Suprapubic skin (tissue), 4 donors: ENCODE data around the gene ALG12. TPM values are rescaled to one million over a fixed set of nuclear protein-coding genes. Genes with fewer than 3 reads are reported as not detected.
A peak's percentile ranks its signal among the peaks of the same experiment; 100 is the strongest.

Source experiments
- DNase-seq, 2 donors: peaks; one replicate each; pipeline ENCODE4 v3.0.0-alpha.2; 2019; ENCODE audit warnings: low spot score in 2 of 2
- H3K27ac ChIP-seq: fragments of 200-600 bp; sonication (generic); one replicate; pipeline ENCODE4 v1.5.1; 2019
- H3K27me3 ChIP-seq: fragments of 200-600 bp; sonication (generic); one replicate; pipeline ENCODE4 v1.5.1; 2019
- H3K36me3 ChIP-seq: fragments of 200-600 bp; sonication (generic); one replicate; pipeline ENCODE4 v1.5.1; 2019
- H3K4me1 ChIP-seq: fragments of 200-600 bp; sonication (generic); one replicate; pipeline ENCODE4 v1.5.1; 2019
- H3K4me3 ChIP-seq: fragments of 200-600 bp; sonication (generic); one replicate; pipeline ENCODE4 v1.5.1; 2019; ENCODE audit warnings: mild to moderate bottlenecking
- H3K9me3 ChIP-seq: fragments of 200-600 bp; sonication (generic); one replicate; pipeline ENCODE4 v1.5.1; 2019
- CTCF ChIP-seq, 2 donors: fragments of 200-600 bp in 1 of 2; fragments of 450-650 bp in 1 of 2; sonication (generic) in 1 of 2; IDR thresholded peaks; one replicate each; pipeline ENCODE4 v1.5.1; 2016 to 2019; ENCODE audit warnings: antibody characterized with exemption in 2 of 2, mild to moderate bottlenecking in 1 of 2, moderate library complexity in 1 of 2
- EP300 ChIP-seq: sonication (generic); formaldehyde crosslinking; IDR thresholded peaks from one replicate; pipeline ENCODE4 v1.6.1; 2017; ENCODE audit warnings: antibody characterized with exemption
- POLR2A ChIP-seq, 2 donors: fragments of 450-650 bp; IDR thresholded peaks; one replicate each; pipeline ENCODE4 v1.6.1; 2017; ENCODE audit warnings: antibody characterized with exemption in 2 of 2, mild to moderate bottlenecking in 2 of 2, moderate library complexity in 2 of 2
- POLR2AphosphoS5 ChIP-seq, 3 donors: sonication (generic); formaldehyde crosslinking; IDR thresholded peaks; one replicate each; pipeline ENCODE4 v1.6.1; 2017; ENCODE audit warnings: antibody characterized with exemption in 3 of 3
- WGBS: methylation state at CpG from one replicate; pipeline ENCODE4 v1.1.5; 2018; 5-methylcytosine and 5-hydroxymethylcytosine counted together
- total RNA-seq, 4 donors: library from RNA; depleted of rRNA; stranded (reverse); fragments of >200 nt; gene quantifications; one replicate each; pipeline ENCODE4 v1.1.0, GENCODE V29; 2016

ALG12 gene
- total RNA-seq, 4 donors from 2014 or later = 13.2 to 23.8 (median 16.8) TPM

GRCh38 chr22:49920859-49921258 lies 2.6 kb upstream of the ALG12 start:
- WGBS = 80% methylated on average over 1 of the region's 18 CpGs
- no peak for TF ChIP-seq EP300
- TF ChIP-seq CTCF (IDR thresholded peaks at IDR 0.05) = no peak
- no peak for TF ChIP-seq POLR2A (IDR thresholded peaks at IDR 0.05)
- TF ChIP-seq POLR2AphosphoS5 (IDR thresholded peaks at IDR 0.05) = no peak

GRCh38 chr22:49918911-49919881 lies 958 bp upstream of the ALG12 start:
- Histone ChIP-seq H3K27ac (peak overlapping the region; percentile 91), H3K36me3 (peaks cover 17% of the 10 kb centered on the region), H3K9me3 (no peaks in the 10 kb centered on the region), H3K4me1 (peaks cover 24% of the 10 kb centered on the region), H3K27me3 (no peaks in the 10 kb centered on the region), H3K4me3 (peak overlapping the region; percentile 85)
- 57% methylated on average over 24 of the region's 47 CpGs for WGBS
- no peak for DNase-seq
- TF ChIP-seq POLR2A (IDR thresholded peaks at IDR 0.05) (no peak), POLR2AphosphoS5 (IDR thresholded peaks at IDR 0.05) (no peak), EP300 (no peak), CTCF (IDR thresholded peaks at IDR 0.05) (no peak)

More at GRCh38 chr22:49920859-49921258, 2.6 kb upstream of the ALG12 start:
- Histone ChIP-seq H3K4me3 (no peak overlapping the region), H3K27me3 (no peaks in the 10 kb centered on the region), H3K27ac (no peak overlapping the region), H3K36me3 (peaks cover 24% of the 10 kb centered on the region), H3K9me3 (no peaks in the 10 kb centered on the region), H3K4me1 (peaks cover 24% of the 10 kb centered on the region)
- no peak for DNase-seq

DNA sequence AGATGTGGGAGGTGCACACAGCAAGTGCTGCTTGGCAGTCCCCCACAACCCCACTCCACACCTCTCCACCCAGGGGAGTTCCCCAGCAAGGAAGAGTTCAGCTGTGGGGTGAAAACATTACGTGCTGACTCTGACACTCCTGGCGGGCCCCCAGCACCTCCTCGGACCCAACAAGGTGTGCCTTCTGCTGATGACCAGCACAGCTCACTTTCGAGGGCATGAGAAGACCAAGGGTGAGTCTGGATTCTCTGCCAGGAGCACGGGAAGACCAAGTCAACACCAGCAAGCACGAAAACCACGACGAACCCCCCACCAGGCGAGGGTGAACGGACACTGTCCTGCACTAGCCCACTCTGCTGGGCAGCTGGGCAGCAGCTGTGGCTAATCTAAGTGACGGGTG lies 1.4 kb downstream of the ALG12 start:
- DNase-seq = no peak
- Histone ChIP-seq H3K9me3 (no peaks in the 10 kb centered on the region), H3K4me3 (no peak overlapping the region), H3K4me1 (peaks cover 24% of the 10 kb centered on the region), H3K27me3 (no peaks in the 10 kb centered on the region), H3K36me3 (peaks cover 24% of the 10 kb centered on the region), H3K27ac (no peak overlapping the region)
- no peak for TF ChIP-seq EP300
- TF ChIP-seq POLR2AphosphoS5 (IDR thresholded peaks at IDR 0.05) = no peak
- WGBS = 89% methylated on average over 11 of the region's 11 CpGs

GRCh38 chr22:49915610-49916009 lies 2.6 kb downstream of the ALG12 start:
- H3K9me3 ChIP-seq = no peaks in the 10 kb centered on the region
- H3K4me3 ChIP-seq = no peak overlapping the region
- no peaks in the 10 kb centered on the region for H3K27me3 ChIP-seq
- TF ChIP-seq POLR2A (IDR thresholded peaks at IDR 0.05) (no peak), CTCF (IDR thresholded peaks at IDR 0.05) (no peak), POLR2AphosphoS5 (IDR thresholded peaks at IDR 0.05) (no peak), EP300 (no peak)
- H3K4me1 ChIP-seq = peaks cover 24% of the 10 kb centered on the region
- DNase-seq = no peak
- 87% methylated on average over 12 of the region's 12 CpGs for WGBS
- H3K36me3 ChIP-seq = peaks cover 26% of the 10 kb centered on the region
- H3K27ac ChIP-seq = no peak overlapping the region

GRCh38 chr22:49914256-49914655 lies 4.0 kb downstream of the ALG12 start:
- WGBS = 91% methylated on average over 12 of the region's 12 CpGs

More at GRCh38 chr22:49914256-49914655, 4.0 kb downstream of the ALG12 start:
- H3K4me3 ChIP-seq = no peak overlapping the region
- peaks cover 37% of the 10 kb centered on the region for H3K36me3 ChIP-seq
- DNase-seq = no peak
- H3K9me3 ChIP-seq = no peaks in the 10 kb centered on the region
- no peak for TF ChIP-seq CTCF (IDR thresholded peaks at IDR 0.05)
- no peak for TF ChIP-seq POLR2A (IDR thresholded peaks at IDR 0.05)
- TF ChIP-seq EP300 = no peak
- TF ChIP-seq POLR2AphosphoS5 (IDR thresholded peaks at IDR 0.05) = no peak
- peaks cover 17% of the 10 kb centered on the region for H3K4me1 ChIP-seq
- H3K27me3 ChIP-seq = no peaks in the 10 kb centered on the region
- no peak overlapping the region for H3K27ac ChIP-seq
